ENCODE measurements around the gene SCUBE1. TPM values are rescaled to one million over a fixed set of nuclear protein-coding genes. Genes with fewer than 3 reads are reported as not detected.

Gene SCUBE1
- total and polyA plus RNA-seq, 2 of the 4 experiments (the other 2 are of a cell fraction) = not detected

- H3K9ac ChIP-seq (ENCODE audit: low read depth, low read length) = no peak overlapping the region
- H3K27ac ChIP-seq (ENCODE audit: insufficient read depth, low read length) = no peak overlapping the region
- no peak overlapping the region for H4K5ac ChIP-seq (ENCODE audit: low read depth, low read length)
- ChIA-PET POLR2A (ENCODE audit: unreplicated experiment) (no interaction called here), CTCF (no interaction called here)
- H2BK120ac ChIP-seq (ENCODE audit: low read depth, low read length) = no peak overlapping the region
- in situ Hi-C loops (cut with MboI; ENCODE audit: low sequenced_read_pairs) (no loop called here), intact Hi-C loops (cut with micrococcal nuclease) (no loop called here), dilution Hi-C loops (cut with HindIII; ENCODE audit: low sequenced_read_pairs, unreplicated experiment) (no loop called here)
- H3K79me1 ChIP-seq (ENCODE audit: low read depth in 1 of 2, low read length in 2 of 2) = peaks cover 20 to 46% of the 10 kb centered on the region in 2 experiments; a peak in 3 of 4 replicates
- H3K9me3 ChIP-seq (ENCODE audit: control insufficient read depth, insufficient read depth, low read length) = no peaks in the 10 kb centered on the region
- H3K4ac ChIP-seq (ENCODE audit: low read depth, low read length) = no peak overlapping the region
- no peak overlapping the region for H2AK9ac ChIP-seq (replicated peaks; ENCODE audit: low read depth, low read length, poor library complexity)
- no peak for TF ChIP-seq MAZ (IDR thresholded peaks at IDR 0.05; ENCODE audit: borderline replicate concordance, low read depth, low read length)
- no peak for TF ChIP-seq POLR2A (IDR thresholded peaks at IDR 0.05; ENCODE audit: low read depth, low read length)
- TF ChIP-seq SMC3 (IDR thresholded peaks at IDR 0.05; ENCODE audit: low read depth, low read length) = no peak
- no peak for TF ChIP-seq RCOR1 (IDR thresholded peaks at IDR 0.05; ENCODE audit: insufficient replicate concordance, low read length)
- TF ChIP-seq CEBPB (IDR thresholded peaks at IDR 0.05; ENCODE audit: low read depth, low read length) = no peak
- TF ChIP-seq MAFK (IDR thresholded peaks at IDR 0.05; ENCODE audit: low read depth, low read length) = no peak
- no peak for TF ChIP-seq RFX5 (IDR thresholded peaks at IDR 0.05; ENCODE audit: low read depth, low read length)
- TF ChIP-seq RAD21 (IDR thresholded peaks at IDR 0.05; ENCODE audit: low read length) = no peak
- no peak for TF ChIP-seq ELK1 (IDR thresholded peaks at IDR 0.05; ENCODE audit: borderline replicate concordance, low read depth, low read length)
- peaks cover 45% of the 10 kb centered on the region for H4K20me1 ChIP-seq (ENCODE audit: insufficient read depth, low read length)
- DNase-seq (no peak), ATAC-seq (ENCODE audit: low read depth) (no peak)
- 0 out of 2 replicates have a peak, but pooled peaks cover 1% of the 10 kb centered on the region for H3K4me1 ChIP-seq (ENCODE audit: control insufficient read depth, insufficient read depth, low read length)
- peaks cover 5% of the 10 kb centered on the region for H3K9me1 ChIP-seq (ENCODE audit: insufficient read depth, low read length)
- H3K4me3 ChIP-seq (ENCODE audit: insufficient read depth, low read depth, low read length) = no peak overlapping the region
- no peak overlapping the region for H3K14ac ChIP-seq (replicated peaks; ENCODE audit: low read depth, low read length)
- no TSS peak for BruUV-seq (replicated peaks)
- no peak overlapping the region for H4K8ac ChIP-seq (ENCODE audit: low read depth in 2 of 2, low read length in 2 of 2)
- peaks cover 26% of the 10 kb centered on the region for H3K36me3 ChIP-seq (ENCODE audit: control insufficient read depth, insufficient read depth, low read length)
- H4K91ac ChIP-seq (ENCODE audit: insufficient read depth, low read depth, low read length) = no peak overlapping the region
- H2BK15ac ChIP-seq (ENCODE audit: low read depth, low read length) = no peak overlapping the region
- H3K4me2 ChIP-seq (ENCODE audit: low read depth, low read length) = no peak overlapping the region
- H3K56ac ChIP-seq (ENCODE audit: extremely low read depth, insufficient read depth, low read length) = no peak overlapping the region
- H2AK5ac ChIP-seq (ENCODE audit: low read depth, low read length) = no peak overlapping the region
- no peak overlapping the region for H2BK20ac ChIP-seq (ENCODE audit: low read depth, low read length)
- H3K23ac ChIP-seq (ENCODE audit: low read depth, low read length) = no peak overlapping the region
- no peak overlapping the region for H2AFZ ChIP-seq (replicated peaks; ENCODE audit: low read length, poor library complexity)
- no peak overlapping the region for H2BK5ac ChIP-seq (ENCODE audit: low read depth, low read length, poor library complexity, severe bottlenecking)
- whole genome bisulfite sequencing, 2 experiments (ENCODE audit: extremely low coverage in 2 of 2, insufficient read length in 1 of 2) = 100% methylated on average over 4 of the region's 8 CpGs; no CpG with 5 or more reads in 1 of the 2 experiments
- H3K27me3 ChIP-seq (ENCODE audit: control insufficient read depth, insufficient read depth, low read length) = no peaks in the 10 kb centered on the region
- no peak overlapping the region for H3K18ac ChIP-seq (ENCODE audit: low read depth, low read length)
Observed at GRCh38 chr22:43160497-43161126, 182.6 kb downstream of the SCUBE1 start.

Measured in IMR-90 (cell line).